GM13976 (cell line): Measurements from ENCODE around the gene ACOD1.

ENCODE experiments used
- DNase-seq: peaks from one replicate; pipeline ENCODE4 v3.0.0; 2012; ENCODE audit warnings: low spot score
- CTCF ChIP-seq: IDR thresholded peaks from 2 replicates; pipeline ENCODE4 v1.5.1; 2012; ENCODE audit warnings: borderline replicate concordance, mild to moderate bottlenecking; ENCODE audit not compliant: insufficient read depth; ENCODE audit errors: extremely low read depth, missing control alignments, control extremely low read depth
- in situ Hi-C: fragments of 300-500 bp; cut with MboI; formaldehyde crosslinking; loops from one replicate; pipeline ENCODE4 v1.12.0; 2022; ENCODE audit warnings: low sequenced_read_pairs, mixed read lengths, inconsistent platforms; ENCODE audit not compliant: unreplicated experiment

Gene ACOD1

DNA sequence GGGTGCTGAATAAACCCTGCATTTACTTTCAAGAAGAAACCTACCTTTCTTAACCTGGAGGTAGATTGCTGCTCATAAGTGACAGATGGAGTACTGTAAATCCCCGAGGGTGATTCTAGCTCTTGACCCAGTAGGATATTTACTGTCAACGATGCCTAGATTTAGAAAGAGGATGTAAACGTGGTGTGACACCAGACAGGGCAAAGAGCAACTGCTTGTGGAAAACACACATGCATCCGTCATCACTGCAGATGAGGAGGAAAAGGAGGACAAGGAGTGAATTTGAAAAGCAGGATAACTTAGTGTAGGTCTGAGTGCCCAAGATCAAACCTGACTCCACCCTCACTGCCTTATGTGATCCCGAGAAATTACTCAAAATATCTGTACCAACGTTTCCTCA is 33.8 kb downstream of the ACOD1 start:
- in situ Hi-C loops = no loop called here
- DNase-seq = no peak
- no peak for TF ChIP-seq CTCF

DNA sequence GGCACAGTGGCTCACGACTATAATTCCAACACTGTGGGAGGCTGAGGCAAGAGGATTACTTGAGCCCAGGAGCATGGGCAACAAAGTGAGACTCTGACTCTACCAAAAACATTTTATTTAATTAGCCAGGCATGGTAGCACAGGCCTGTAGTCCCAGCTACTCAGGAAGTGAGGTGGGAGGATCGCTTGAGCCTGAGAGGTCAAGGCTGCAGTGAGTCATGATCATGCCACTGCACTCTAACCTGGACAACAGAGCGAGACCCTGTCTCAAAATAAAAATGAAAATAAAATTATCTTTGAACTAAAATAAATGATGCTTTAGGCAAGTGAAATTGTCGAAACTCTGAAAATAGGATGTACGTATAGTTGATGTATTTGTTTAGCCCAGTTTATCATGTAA is 35.4 kb downstream of the ACOD1 start:
- no peak for TF ChIP-seq CTCF
- in situ Hi-C loops = no loop called here

GRCh38 chr13:76991432-76991795 is 43.1 kb downstream of the ACOD1 start:
- no peak for TF ChIP-seq CTCF
- peak; percentile 66 for DNase-seq
- in situ Hi-C loops = no loop called here

More for the DNA sequence above, 35.4 kb downstream of the ACOD1 start:
- no peak for DNase-seq

- DNase-seq = peak; percentile 98
- no peak for TF ChIP-seq CTCF
- in situ Hi-C loops = no loop called here
Measured at GRCh38 chr13:76991796-76992547, 43.7 kb downstream of the ACOD1 start, which contains the start of gene CLN5. CLN5 (plus strand) TSS chr13:76992081; CDS start chr13:76992099, 18 bp downstream.

- no peak for DNase-seq
- in situ Hi-C loops = no loop called here
Measured at GRCh38 chr13:76992548-76993001, 44.3 kb downstream of the ACOD1 start.

GRCh38 chr13:76993021-76993420 is 44.7 kb downstream of the ACOD1 start:
- in situ Hi-C loops = no loop called here
- no peak for TF ChIP-seq CTCF
- no peak for DNase-seq

More at GRCh38 chr13:76992548-76993001, 44.3 kb downstream of the ACOD1 start:
- TF ChIP-seq CTCF = no peak

- TF ChIP-seq CTCF = no peak
- no peak for DNase-seq
- in situ Hi-C loops = no loop called here
Measured at GRCh38 chr13:76993473-76993872, 45.2 kb downstream of the ACOD1 start.
